ENCODE measurements around the gene PIGN. TPM values are rescaled to one million over a fixed set of nuclear protein-coding genes. Genes with fewer than 3 reads are reported as not detected.
"Not testable (repeated sequence)": the region's sequence is repeated elsewhere in the genome, so short reads cannot be mapped to it uniquely, and the experiment has no call there.

The PIGN gene
- total RNA-seq, 1 experiment from 2014 or later: 30.9 TPM

DNA sequence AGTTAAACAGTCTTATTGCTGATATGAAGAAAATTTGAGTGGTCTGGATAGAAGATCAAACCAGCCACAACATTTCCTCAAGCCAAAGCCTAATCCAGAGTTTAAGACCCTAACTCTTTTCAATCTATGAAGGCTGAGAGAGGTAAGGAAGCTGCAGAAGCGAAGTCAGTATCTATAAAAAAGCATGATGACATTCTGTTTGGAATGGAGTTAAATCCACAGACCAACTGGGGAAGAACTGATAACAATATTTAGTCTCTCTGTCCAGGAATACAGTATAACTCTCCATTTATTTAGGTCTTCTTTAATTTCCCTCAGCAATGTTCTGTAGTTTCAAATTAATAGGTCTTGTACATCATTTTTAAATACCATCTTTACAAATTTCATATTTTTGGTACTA lies 16.0 kb downstream of the PIGN start:
- Mint-ChIP-seq H3K4me1 (peaks cover 0 to 4% of the 10 kb centered on the region in 2 experiments; a peak in 1 of 4 replicates), H3K27ac (no peak overlapping the region)
- WGBS (ENCODE audit: extremely low coverage, insufficient read length, low lambda C conversion rate): no CpG with 5 or more reads among the region's 1 CpG

DNA sequence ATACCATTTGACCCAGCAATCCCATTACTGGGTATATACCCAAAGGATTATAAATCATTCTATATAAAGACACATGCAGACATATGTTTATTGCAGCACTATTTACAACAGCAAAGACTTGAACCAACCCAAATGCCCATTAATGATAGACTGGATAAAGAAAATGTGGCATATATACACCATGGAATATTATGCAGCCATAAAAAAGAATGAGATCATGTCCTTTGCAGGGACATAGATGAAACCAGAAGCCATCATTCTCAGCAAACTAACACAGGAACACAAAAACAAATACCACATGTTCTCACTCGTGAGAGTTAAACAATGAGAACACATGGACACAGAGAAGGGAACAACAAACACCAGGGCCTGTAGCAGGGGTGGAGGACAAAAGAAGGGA lies 20.3 kb downstream of the PIGN start:
- H3K36me3 Mint-ChIP-seq (ENCODE audit: insufficient read depth in 1 of 3, low read depth in 3 of 3): peaks cover 3 to 27% (median 11%) of the 10 kb centered on the region in 3 experiments
- not testable (repeated sequence) for H3K79me1 ChIP-seq (ENCODE audit: insufficient read depth, low read depth, low read length, poor library complexity, severe bottlenecking); H4K20me1 ChIP-seq (ENCODE audit: control insufficient read depth, insufficient read depth, insufficient read length); H2BK20ac ChIP-seq (ENCODE audit: low read depth, low read length, poor library complexity, severe bottlenecking); H3K4me3 Mint-ChIP-seq; H3K27ac ChIP-seq (ENCODE audit: insufficient read length, low read depth, low read length); H3K9ac ChIP-seq (ENCODE audit: extremely low read depth, insufficient read length, low read length); H2BK12ac ChIP-seq (ENCODE audit: insufficient read length, low read depth, low read length); H3K4me1 ChIP-seq (ENCODE audit: insufficient read depth, low read length); H4K5ac ChIP-seq (ENCODE audit: insufficient read length, low read depth, low read length); H2BK5ac ChIP-seq (ENCODE audit: insufficient read length, low read length); H3K4ac ChIP-seq (ENCODE audit: low read depth, low read length); H3K23ac ChIP-seq (ENCODE audit: insufficient read length, low read depth, low read length); H3K79me2 ChIP-seq (ENCODE audit: insufficient read depth, low read length); H4K91ac ChIP-seq (ENCODE audit: insufficient read length, low read depth, low read length); H3K9me3 ChIP-seq (ENCODE audit: control insufficient read depth, low read depth, low read length); H3K27me3 Mint-ChIP-seq (ENCODE audit: low read depth); H2BK15ac ChIP-seq (ENCODE audit: low read depth, low read length); H3K14ac ChIP-seq (ENCODE audit: insufficient read depth, low read length); H2BK120ac ChIP-seq (ENCODE audit: low read depth, low read length, poor library complexity, severe bottlenecking); DNase-seq; H2AFZ ChIP-seq (ENCODE audit: low read length); H3K27me3 ChIP-seq (ENCODE audit: insufficient read depth, low read length); H2AK5ac ChIP-seq (ENCODE audit: insufficient read length, low read length); H3T11ph ChIP-seq (ENCODE audit: low read length); H3K56ac ChIP-seq (ENCODE audit: insufficient read length, low read depth, low read length); H3K4me2 ChIP-seq (ENCODE audit: insufficient read depth, insufficient read length, low read length); H3K18ac ChIP-seq (ENCODE audit: insufficient read length, low read depth, low read length); H3K23me2 ChIP-seq (ENCODE audit: insufficient read length, low read depth, low read length, poor library complexity, severe bottlenecking); H4K8ac ChIP-seq (replicated peaks; ENCODE audit: insufficient read length, low read depth, low read length)
- peaks cover 15 to 16% of the 10 kb centered on the region in 2 experiments for H3K4me1 Mint-ChIP-seq
- WGBS (ENCODE audit: extremely low coverage, insufficient read length, low lambda C conversion rate): no CpG with 5 or more reads among the region's 1 CpG
- peaks cover 6 to 11% of the 10 kb centered on the region in 2 experiments; a peak in 4 of 5 replicates for H3K9me3 Mint-ChIP-seq
- 0 out of 7 replicates have a peak overlapping the region, but pooled peaks of 1 of the 3 experiments have one; percentile 32 for H3K27ac Mint-ChIP-seq

More for the DNA sequence above, 16.0 kb downstream of the PIGN start:
- H3K79me2 ChIP-seq (ENCODE audit: insufficient read depth, low read length): no peaks in the 10 kb centered on the region
- no peak overlapping the region for H2BK15ac ChIP-seq (ENCODE audit: low read depth, low read length)
- H3K4me3 Mint-ChIP-seq: no peak overlapping the region
- H3K79me1 ChIP-seq (ENCODE audit: insufficient read depth, low read depth, low read length, poor library complexity, severe bottlenecking): no peaks in the 10 kb centered on the region
- no peak overlapping the region for H2BK120ac ChIP-seq (ENCODE audit: low read depth, low read length, poor library complexity, severe bottlenecking)
- no peak overlapping the region for H2BK12ac ChIP-seq (ENCODE audit: insufficient read length, low read depth, low read length)
- no peak overlapping the region for H3K27ac ChIP-seq (ENCODE audit: insufficient read length, low read depth, low read length)
- H3T11ph ChIP-seq (ENCODE audit: low read length): no peak overlapping the region
- H3K27me3 Mint-ChIP-seq (ENCODE audit: low read depth): no peaks in the 10 kb centered on the region
- H2AK5ac ChIP-seq (ENCODE audit: insufficient read length, low read length): no peak overlapping the region
- peaks cover 3 to 12% (median 5%) of the 10 kb centered on the region in 3 experiments; a peak in 6 of 7 replicates for H3K36me3 Mint-ChIP-seq (ENCODE audit: insufficient read depth in 1 of 3, low read depth in 3 of 3)
- H3K4me1 ChIP-seq (ENCODE audit: insufficient read depth, low read length): no peaks in the 10 kb centered on the region
- no peaks in the 10 kb centered on the region for H3K9me3 ChIP-seq (ENCODE audit: control insufficient read depth, low read depth, low read length)
- H3K4ac ChIP-seq (ENCODE audit: low read depth, low read length): no peak overlapping the region
- no peak overlapping the region for H2AFZ ChIP-seq (ENCODE audit: low read length)
- H3K27me3 ChIP-seq (ENCODE audit: insufficient read depth, low read length): no peaks in the 10 kb centered on the region
- no peaks in the 10 kb centered on the region for H4K20me1 ChIP-seq (ENCODE audit: control insufficient read depth, insufficient read depth, insufficient read length)
- H3K14ac ChIP-seq (ENCODE audit: insufficient read depth, low read length): no peak overlapping the region
- no peak for DNase-seq
- TF ChIP-seq, protein P1, sequence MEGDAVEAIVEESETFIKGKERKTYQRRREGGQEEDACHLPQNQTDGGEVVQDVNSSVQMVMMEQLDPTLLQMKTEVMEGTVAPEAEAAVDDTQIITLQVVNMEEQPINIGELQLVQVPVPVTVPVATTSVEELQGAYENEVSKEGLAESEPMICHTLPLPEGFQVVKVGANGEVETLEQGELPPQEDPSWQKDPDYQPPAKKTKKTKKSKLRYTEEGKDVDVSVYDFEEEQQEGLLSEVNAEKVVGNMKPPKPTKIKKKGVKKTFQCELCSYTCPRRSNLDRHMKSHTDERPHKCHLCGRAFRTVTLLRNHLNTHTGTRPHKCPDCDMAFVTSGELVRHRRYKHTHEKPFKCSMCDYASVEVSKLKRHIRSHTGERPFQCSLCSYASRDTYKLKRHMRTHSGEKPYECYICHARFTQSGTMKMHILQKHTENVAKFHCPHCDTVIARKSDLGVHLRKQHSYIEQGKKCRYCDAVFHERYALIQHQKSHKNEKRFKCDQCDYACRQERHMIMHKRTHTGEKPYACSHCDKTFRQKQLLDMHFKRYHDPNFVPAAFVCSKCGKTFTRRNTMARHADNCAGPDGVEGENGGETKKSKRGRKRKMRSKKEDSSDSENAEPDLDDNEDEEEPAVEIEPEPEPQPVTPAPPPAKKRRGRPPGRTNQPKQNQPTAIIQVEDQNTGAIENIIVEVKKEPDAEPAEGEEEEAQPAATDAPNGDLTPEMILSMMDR (conservative IDR thresholded peaks at IDR 0.05): no peak
- peaks cover 2 to 7% of the 10 kb centered on the region in 2 experiments; a peak in 3 of 5 replicates for H3K9me3 Mint-ChIP-seq
- no peak overlapping the region for H3K56ac ChIP-seq (ENCODE audit: insufficient read length, low read depth, low read length)
- H3K18ac ChIP-seq (ENCODE audit: insufficient read length, low read depth, low read length): no peak overlapping the region
- no peak overlapping the region for H4K8ac ChIP-seq (replicated peaks; ENCODE audit: insufficient read length, low read depth, low read length)
- no peaks in the 10 kb centered on the region for H3K23me2 ChIP-seq (ENCODE audit: insufficient read length, low read depth, low read length, poor library complexity, severe bottlenecking)
- H2BK5ac ChIP-seq (ENCODE audit: insufficient read length, low read length): no peak overlapping the region
- no peak overlapping the region for H4K5ac ChIP-seq (ENCODE audit: insufficient read length, low read depth, low read length)
- no peak overlapping the region for H3K4me2 ChIP-seq (ENCODE audit: insufficient read depth, insufficient read length, low read length)
- no peak overlapping the region for H4K91ac ChIP-seq (ENCODE audit: insufficient read length, low read depth, low read length)
- no peak overlapping the region for H2BK20ac ChIP-seq (ENCODE audit: low read depth, low read length, poor library complexity, severe bottlenecking)
- no peak overlapping the region for H3K9ac ChIP-seq (ENCODE audit: extremely low read depth, insufficient read length, low read length)
- no peak overlapping the region for H3K23ac ChIP-seq (ENCODE audit: insufficient read length, low read depth, low read length)

Data from H9 (cell line).